ENCODE measurements around the gene ZMIZ1.

GRCh38 chr10:79222186-79222585, 153.4 kb downstream of the ZMIZ1 start:
- no peak for TF ChIP-seq POLR2A (IDR thresholded peaks at IDR 0.05)
- no peak for TF ChIP-seq CTCF (IDR thresholded peaks at IDR 0.05)

Measured in adrenal gland (tissue), 5 donors.